SK-N-SH (cell line): ENCODE measurements around the gene LCP2. TPM values are rescaled to one million over a fixed set of nuclear protein-coding genes. Genes with fewer than 3 reads are reported as not detected.

ENCODE experiments used
- CTCF ChIA-PET: fragments of 300-600, 350-600 bp; formaldehyde crosslinking; extraction: SDS; loops from one replicate; lab custom pipeline; 2021; lab: Yijun Ruan, JAX
- POLR2A ChIA-PET: fragments of 350-600 bp; sonication (Branson Sonifier 250); formaldehyde crosslinking; extraction: SDS; loops from one replicate; lab custom pipeline; 2020; ENCODE audit warnings: antibody characterized with exemption, inconsistent platforms; lab: Yijun Ruan, JAX
- DNase-seq: peaks from one replicate; pipeline ENCODE4 v3.0.0; 2012
- H2AFZ ChIP-seq: fragments of 200-600 bp; sonication (generic); 2 replicates; pipeline ENCODE4 v1.8.1; 2016; ENCODE audit warnings: antibody characterized with exemption, mild to moderate bottlenecking, low read depth
- H3F3A ChIP-seq: fragments of 200-600 bp; sonication (generic); replicated peaks from 2 replicates; pipeline ENCODE3; 2016; ENCODE audit warnings: antibody characterized with exemption, mild to moderate bottlenecking; ENCODE audit not compliant: insufficient read depth
- H3K27ac ChIP-seq, 2 experiments: fragments of 200-500 bp in 1 of 2; fragments of 200-600 bp in 1 of 2; sonication (Bioruptor generic) in 1 of 2; sonication (generic), shearing (Covaris generic) in 1 of 2; 2 replicates each; pipeline versions ENCODE4 v1.5.1 to v1.6.1; 2014 to 2016; ENCODE audit warnings: low read depth in 2 of 2, inconsistent platforms in 1 of 2, low read length in 1 of 2, mild to moderate bottlenecking in 1 of 2, mixed read lengths in 1 of 2
- H3K27me3 ChIP-seq: fragments of 200-600 bp; sonication (generic), shearing (Covaris generic); 2 replicates; pipeline ENCODE4 v1.6.1; 2016; ENCODE audit warnings: mixed run types; ENCODE audit not compliant: insufficient read depth
- H3K36me3 ChIP-seq, 2 experiments: fragments of 200-500 bp in 1 of 2; fragments of 200-600 bp in 1 of 2; sonication (Bioruptor generic) in 1 of 2; sonication (generic) in 1 of 2; replicated peaks in 1 of 2; 2 replicates each; pipeline versions ENCODE3 to v1.5.1; 2014 to 2016; ENCODE audit warnings: low read length in 1 of 2, mild to moderate bottlenecking in 1 of 2; ENCODE audit not compliant: insufficient read depth in 2 of 2, control insufficient read depth in 1 of 2
- H3K4me1 ChIP-seq, 2 experiments: fragments of 200-500 bp in 1 of 2; fragments of 200-600 bp in 1 of 2; sonication (Bioruptor generic) in 1 of 2; sonication (generic), shearing (Covaris generic) in 1 of 2; 2 replicates each; pipeline versions ENCODE4 v1.5.1 to v1.6.1; 2014 to 2016; ENCODE audit warnings: low read depth in 1 of 2, low read length in 1 of 2, mixed run types in 1 of 2; ENCODE audit not compliant: insufficient read depth in 2 of 2, control insufficient read depth in 1 of 2
- H3K4me2 ChIP-seq: fragments of 200-600 bp; sonication (generic), shearing (Covaris generic); 2 replicates; pipeline ENCODE4 v1.6.1; 2017; ENCODE audit warnings: mixed run types
- H3K4me3 ChIP-seq, 2 experiments: fragments of 200-500 bp in 1 of 2; fragments of 200-600 bp in 1 of 2; sonication (Bioruptor generic) in 1 of 2; sonication (generic), shearing (Covaris generic) in 1 of 2; 2 replicates each; pipeline versions ENCODE4 v1.5.1 to v1.8.1; 2014 to 2016; ENCODE audit warnings: low read depth in 2 of 2, inconsistent platforms in 1 of 2, low read length in 1 of 2, mild to moderate bottlenecking in 1 of 2, mixed read lengths in 1 of 2, moderate library complexity in 1 of 2
- H3K79me2 ChIP-seq: fragments of 200-600 bp; sonication (generic); 2 replicates; pipeline ENCODE4 v1.8.1; 2017; ENCODE audit warnings: mild to moderate bottlenecking; ENCODE audit not compliant: insufficient read depth
- H3K9ac ChIP-seq: fragments of 200-600 bp; sonication (generic); 2 replicates; pipeline ENCODE4 v1.6.1; 2017; ENCODE audit warnings: mixed run types
- H3K9me2 ChIP-seq: fragments of 200-600 bp; sonication (generic); 2 replicates; pipeline ENCODE4 v1.6.1; 2017; ENCODE audit warnings: mixed run types
- H3K9me3 ChIP-seq: fragments of 200-600 bp; sonication (generic); 2 replicates; pipeline ENCODE4 v1.6.1; 2017; ENCODE audit warnings: mixed run types, mild to moderate bottlenecking, moderate library complexity
- H4K20me1 ChIP-seq: fragments of 200-600 bp; sonication (generic); 2 replicates; pipeline ENCODE4 v1.6.1; 2017; ENCODE audit warnings: mild to moderate bottlenecking, mixed run types; ENCODE audit not compliant: insufficient read depth
- CHD2 ChIP-seq: fragments of 150-350 bp; IDR thresholded peaks from 2 replicates; pipeline ENCODE4 v1.6.1; 2018; ENCODE audit warnings: low read length; ENCODE audit not compliant: partially characterized antibody
- FOSL2 ChIP-seq: IDR thresholded peaks from 2 replicates; pipeline ENCODE4 v1.4.0; 2012; ENCODE audit warnings: low read depth, mild to moderate bottlenecking, moderate library complexity, borderline replicate concordance
- FOXJ3 ChIP-seq: sonication (generic); formaldehyde crosslinking; IDR thresholded peaks from 2 replicates; pipeline ENCODE4 v1.5.1; 2020; ENCODE audit warnings: mild to moderate bottlenecking, missing genetic modification reagents
- GATA2 ChIP-seq: sonication (generic); formaldehyde crosslinking; IDR thresholded peaks from 2 replicates; pipeline ENCODE4 v1.5.0; 2020; ENCODE audit warnings: mild to moderate bottlenecking, missing genetic modification reagents
- IRF3 ChIP-seq: fragments of 150-350 bp; IDR thresholded peaks from 2 replicates; pipeline ENCODE4 v1.6.1; 2016; ENCODE audit warnings: mild to moderate bottlenecking, low read depth, low read length
- MAX ChIP-seq: IDR thresholded peaks from 2 replicates; pipeline ENCODE4 v1.4.0; 2012; ENCODE audit warnings: low read depth
- NRF1 ChIP-seq: IDR thresholded peaks from 2 replicates; pipeline ENCODE4 v1.6.1; 2012; ENCODE audit warnings: low read depth, mild to moderate bottlenecking, low read length
- POLR2AphosphoS5 ChIP-seq: IDR thresholded peaks from 2 replicates; pipeline ENCODE4 v1.6.1; 2012; ENCODE audit warnings: low read depth, low read length
- RCOR1 ChIP-seq: fragments of 150-350 bp; IDR thresholded peaks from 2 replicates; pipeline ENCODE4 v1.6.1; 2017; ENCODE audit warnings: antibody characterized with exemption, low read length
- RFX5 ChIP-seq: IDR thresholded peaks from 2 replicates; pipeline ENCODE4 v1.6.1; 2012; ENCODE audit warnings: mild to moderate bottlenecking, improper control_type of control experiment, low read length
- SIN3A ChIP-seq: IDR thresholded peaks from 2 replicates; pipeline ENCODE4 v1.6.1; 2012; ENCODE audit warnings: low read depth, mild to moderate bottlenecking, low read length, moderate library complexity, borderline replicate concordance
- SMC3 ChIP-seq: IDR thresholded peaks from 2 replicates; pipeline ENCODE4 v1.6.1; 2012; ENCODE audit warnings: low read depth, low read length, improper control_type of control experiment
- TAF1 ChIP-seq: IDR thresholded peaks from 2 replicates; pipeline ENCODE4 v1.6.1; 2012; ENCODE audit warnings: low read depth, mild to moderate bottlenecking, low read length, moderate library complexity, borderline replicate concordance
- TCF12 ChIP-seq: IDR thresholded peaks from 2 replicates; pipeline ENCODE4 v1.4.0; 2012
- USF2 ChIP-seq: fragments of 150-350 bp; IDR thresholded peaks from 2 replicates; pipeline ENCODE4 v1.6.1; 2017; ENCODE audit warnings: antibody characterized with exemption, low read length, low read depth, borderline replicate concordance
- WGBS: methylation state at CpG from one replicate; pipeline ENCODE4 v1.1.6; 2017; ENCODE audit warnings: low lambda C conversion rate; 5-methylcytosine and 5-hydroxymethylcytosine counted together
- polyA plus RNA-seq, 3 experiments: library from polyadenylated mRNA; depleted of rRNA; stranded (reverse); fragments of >200 nt; gene quantifications; 2 replicates each; pipeline ENCODE4 v1.2.3, GENCODE V29; 2012
- TF ChIP-seq, protein P1 (sequence below): IDR thresholded peaks from 2 replicates; pipeline ENCODE4 v1.4.0; 2012; ENCODE audit warnings: low read depth, borderline replicate concordance
- TF ChIP-seq, protein P2 (sequence below): fragments of 200-600 bp; sonication (generic); IDR thresholded peaks from 2 replicates; pipeline ENCODE4 v1.6.1; 2017; ENCODE audit warnings: antibody characterized with exemption, mild to moderate bottlenecking, moderate library complexity
- TF ChIP-seq, protein P3 (sequence below): IDR thresholded peaks from 2 replicates; pipeline ENCODE4 v1.6.1; 2012; ENCODE audit warnings: mild to moderate bottlenecking, low read depth, low read length, moderate library complexity

LCP2 gene
- polyA plus RNA-seq, 1 of the 3 experiments (the other 2 are of a cell fraction), result not detected

DNA sequence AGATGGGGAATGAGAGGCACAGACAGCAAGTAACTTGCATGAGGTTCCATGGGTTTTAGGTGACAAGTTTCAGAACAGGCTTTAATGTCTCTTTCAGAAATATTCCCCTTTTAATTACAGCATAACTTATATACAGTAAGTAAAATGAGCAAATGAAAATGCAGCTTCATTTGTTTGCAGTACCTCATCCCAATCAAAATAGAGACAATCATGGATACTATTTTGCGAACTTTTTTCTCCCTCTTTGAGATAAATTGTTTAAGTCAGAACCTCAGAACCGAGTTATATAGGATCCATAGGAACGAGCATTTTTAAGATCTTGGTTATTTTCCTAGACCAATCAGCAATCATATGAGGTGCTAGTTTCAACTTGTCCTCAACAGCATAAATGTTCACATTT is 3.5 kb downstream of the LCP2 start:
- Histone ChIP-seq H2AFZ (no peak overlapping the region), H3K79me2 (no peaks in the 10 kb centered on the region), H3F3A (no peaks in the 10 kb centered on the region), H3K36me3 (no peaks in the 10 kb centered on the region), H3K9me3 (no peaks in the 10 kb centered on the region), H3K27ac (no peak overlapping the region), H4K20me1 (no peaks in the 10 kb centered on the region), H3K4me3 (no peak overlapping the region), H3K9me2 (no peaks in the 10 kb centered on the region), H3K27me3 (peaks cover 6% of the 10 kb centered on the region; the same call in 1 of the 2 replicates), H3K4me1 (no peaks in the 10 kb centered on the region), H3K9ac (no peak overlapping the region), H3K4me2 (no peak overlapping the region)
- WGBS, result 43% methylated on average over 3 of the region's 3 CpGs
- no peak for DNase-seq
- TF ChIP-seq, protein P1, sequence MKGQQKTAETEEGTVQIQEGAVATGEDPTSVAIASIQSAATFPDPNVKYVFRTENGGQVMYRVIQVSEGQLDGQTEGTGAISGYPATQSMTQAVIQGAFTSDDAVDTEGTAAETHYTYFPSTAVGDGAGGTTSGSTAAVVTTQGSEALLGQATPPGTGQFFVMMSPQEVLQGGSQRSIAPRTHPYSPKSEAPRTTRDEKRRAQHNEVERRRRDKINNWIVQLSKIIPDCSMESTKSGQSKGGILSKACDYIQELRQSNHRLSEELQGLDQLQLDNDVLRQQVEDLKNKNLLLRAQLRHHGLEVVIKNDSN, result no peak
- TF ChIP-seq TCF12 (no peak), GATA2 (CRISPR knock-in tag) (no peak), POLR2AphosphoS5 (no peak), NRF1 (no peak), FOSL2 (no peak), FOXJ3 (no peak), SMC3 (no peak), CHD2 (no peak), IRF3 (no peak), RFX5 (no peak), MAX (no peak), TAF1 (no peak), SIN3A (no peak), RCOR1 (no peak), USF2 (no peak)
- TF ChIP-seq, protein P2, sequence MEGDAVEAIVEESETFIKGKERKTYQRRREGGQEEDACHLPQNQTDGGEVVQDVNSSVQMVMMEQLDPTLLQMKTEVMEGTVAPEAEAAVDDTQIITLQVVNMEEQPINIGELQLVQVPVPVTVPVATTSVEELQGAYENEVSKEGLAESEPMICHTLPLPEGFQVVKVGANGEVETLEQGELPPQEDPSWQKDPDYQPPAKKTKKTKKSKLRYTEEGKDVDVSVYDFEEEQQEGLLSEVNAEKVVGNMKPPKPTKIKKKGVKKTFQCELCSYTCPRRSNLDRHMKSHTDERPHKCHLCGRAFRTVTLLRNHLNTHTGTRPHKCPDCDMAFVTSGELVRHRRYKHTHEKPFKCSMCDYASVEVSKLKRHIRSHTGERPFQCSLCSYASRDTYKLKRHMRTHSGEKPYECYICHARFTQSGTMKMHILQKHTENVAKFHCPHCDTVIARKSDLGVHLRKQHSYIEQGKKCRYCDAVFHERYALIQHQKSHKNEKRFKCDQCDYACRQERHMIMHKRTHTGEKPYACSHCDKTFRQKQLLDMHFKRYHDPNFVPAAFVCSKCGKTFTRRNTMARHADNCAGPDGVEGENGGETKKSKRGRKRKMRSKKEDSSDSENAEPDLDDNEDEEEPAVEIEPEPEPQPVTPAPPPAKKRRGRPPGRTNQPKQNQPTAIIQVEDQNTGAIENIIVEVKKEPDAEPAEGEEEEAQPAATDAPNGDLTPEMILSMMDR, result no peak
- TF ChIP-seq, protein P3, sequence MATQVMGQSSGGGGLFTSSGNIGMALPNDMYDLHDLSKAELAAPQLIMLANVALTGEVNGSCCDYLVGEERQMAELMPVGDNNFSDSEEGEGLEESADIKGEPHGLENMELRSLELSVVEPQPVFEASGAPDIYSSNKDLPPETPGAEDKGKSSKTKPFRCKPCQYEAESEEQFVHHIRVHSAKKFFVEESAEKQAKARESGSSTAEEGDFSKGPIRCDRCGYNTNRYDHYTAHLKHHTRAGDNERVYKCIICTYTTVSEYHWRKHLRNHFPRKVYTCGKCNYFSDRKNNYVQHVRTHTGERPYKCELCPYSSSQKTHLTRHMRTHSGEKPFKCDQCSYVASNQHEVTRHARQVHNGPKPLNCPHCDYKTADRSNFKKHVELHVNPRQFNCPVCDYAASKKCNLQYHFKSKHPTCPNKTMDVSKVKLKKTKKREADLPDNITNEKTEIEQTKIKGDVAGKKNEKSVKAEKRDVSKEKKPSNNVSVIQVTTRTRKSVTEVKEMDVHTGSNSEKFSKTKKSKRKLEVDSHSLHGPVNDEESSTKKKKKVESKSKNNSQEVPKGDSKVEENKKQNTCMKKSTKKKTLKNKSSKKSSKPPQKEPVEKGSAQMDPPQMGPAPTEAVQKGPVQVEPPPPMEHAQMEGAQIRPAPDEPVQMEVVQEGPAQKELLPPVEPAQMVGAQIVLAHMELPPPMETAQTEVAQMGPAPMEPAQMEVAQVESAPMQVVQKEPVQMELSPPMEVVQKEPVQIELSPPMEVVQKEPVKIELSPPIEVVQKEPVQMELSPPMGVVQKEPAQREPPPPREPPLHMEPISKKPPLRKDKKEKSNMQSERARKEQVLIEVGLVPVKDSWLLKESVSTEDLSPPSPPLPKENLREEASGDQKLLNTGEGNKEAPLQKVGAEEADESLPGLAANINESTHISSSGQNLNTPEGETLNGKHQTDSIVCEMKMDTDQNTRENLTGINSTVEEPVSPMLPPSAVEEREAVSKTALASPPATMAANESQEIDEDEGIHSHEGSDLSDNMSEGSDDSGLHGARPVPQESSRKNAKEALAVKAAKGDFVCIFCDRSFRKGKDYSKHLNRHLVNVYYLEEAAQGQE, result no peak
- ChIA-PET POLR2A (no interaction called here), CTCF (interaction anchor here (0.9 to 1.0 kb wide), 2 partner anchors 27 to 68 kb away, joined by 3 to 4 read pairs; no protein-coding TSS in a partner anchor)
